RWPE1 (cell line): ENCODE measurements around the gene DNMBP.

Source experiments
- CTCF ChIA-PET: fragments of 350-600 bp; sonication (Branson Sonifier 250); formaldehyde crosslinking; extraction: SDS; loops from one replicate; lab custom pipeline; 2021; lab: Yijun Ruan, JAX
- POLR2A ChIA-PET: fragments of 400-600 bp; formaldehyde crosslinking; extraction: SDS; loops from one replicate; lab custom pipeline; 2020; ENCODE audit warnings: antibody characterized with exemption; ENCODE audit not compliant: low non-redundant PET; lab: Yijun Ruan, JAX
- DNase-seq: peaks from one replicate; pipeline ENCODE4 v3.0.0; 2012; ENCODE audit warnings: low spot score
- H3K27ac ChIP-seq: fragments of 450-650 bp; 2 replicates; pipeline ENCODE4 v1.5.1; 2017
- CTCF ChIP-seq: fragments of 450-650 bp; conservative IDR thresholded peaks from 2 replicates; pipeline ENCODE4 v1.5.1; 2017; ENCODE audit warnings: low read depth, mild to moderate bottlenecking

Gene DNMBP

GRCh38 chr10:99982728-99983127, 27.0 kb downstream of the DNMBP start:
- no peak for TF ChIP-seq CTCF
- no peak for DNase-seq
- CTCF ChIA-PET: interaction anchor here (0.6 to 0.8 kb wide), 2 partner anchors 76 to 499 kb away, joined by 3 read pairs; no protein-coding TSS in a partner anchor
- peak overlapping the region; percentile 87 for H3K27ac ChIP-seq
- POLR2A ChIA-PET: no interaction called here

DNA sequence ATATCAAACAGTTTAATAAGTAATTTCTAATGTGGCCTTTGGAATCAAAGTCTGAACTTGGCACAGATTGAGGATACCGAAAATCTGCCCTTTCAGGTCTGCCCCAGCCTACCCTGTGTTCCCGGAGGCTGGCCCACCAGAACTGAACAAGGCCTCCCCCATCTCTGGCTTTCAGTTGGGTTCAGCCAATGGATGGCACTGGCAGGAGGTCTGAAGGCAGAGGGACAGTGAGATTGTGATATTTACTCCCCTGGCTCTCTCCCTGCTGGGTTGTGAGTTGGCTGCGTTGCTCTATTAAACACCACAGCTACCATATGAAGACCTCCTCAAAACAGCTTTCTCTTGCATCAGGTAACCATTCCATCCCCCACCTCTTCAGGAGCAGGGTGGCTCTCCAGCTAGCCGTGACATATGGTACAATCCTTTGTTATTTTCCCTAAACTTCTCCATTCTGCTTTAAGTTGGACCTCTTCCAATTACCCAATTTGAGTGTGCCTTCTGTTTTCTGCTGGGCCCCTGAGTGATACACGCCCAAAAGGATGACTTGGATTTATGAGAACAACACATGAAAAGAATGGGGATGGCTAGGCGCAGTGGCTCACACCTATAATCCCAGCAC, 28.1 kb downstream of the DNMBP start:
- POLR2A ChIA-PET: no interaction called here
- CTCF ChIA-PET: no interaction called here
- peak overlapping the region; percentile 87 for H3K27ac ChIP-seq
- TF ChIP-seq CTCF: no peak
- DNase-seq: no peak

DNA sequence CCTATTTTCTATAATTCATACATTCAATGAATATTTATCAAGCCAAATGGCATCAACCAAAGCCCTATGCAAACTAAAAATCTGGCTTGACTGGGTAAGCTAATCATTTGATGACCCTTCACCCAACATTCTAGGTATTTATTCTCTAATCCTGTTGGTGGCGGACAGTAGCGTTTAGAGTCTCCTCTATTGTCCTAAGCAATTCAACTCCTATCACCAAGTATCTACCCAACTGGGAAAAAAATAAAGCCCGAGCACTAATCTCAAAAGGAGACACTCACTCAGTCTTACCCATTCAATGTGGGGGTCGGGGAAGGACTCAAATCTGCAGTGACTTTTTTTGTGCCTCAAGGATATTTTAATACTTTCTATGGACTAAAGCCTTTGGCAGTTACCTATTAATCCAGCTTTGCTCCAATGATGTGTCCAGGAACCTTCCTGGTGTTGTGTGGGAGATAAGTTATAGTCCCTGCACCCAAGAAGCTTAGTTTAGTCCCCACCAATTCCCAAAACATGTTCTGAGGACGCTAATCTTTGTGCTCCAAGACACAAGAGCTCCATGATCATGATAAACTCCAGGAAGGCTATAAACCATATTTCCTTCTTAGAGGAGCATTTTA, 30.6 kb downstream of the DNMBP start:
- ChIA-PET POLR2A (no interaction called here), CTCF (interaction anchor here (0.7 kb wide), 1 partner anchor 43 kb away, joined by 3 read pairs; no protein-coding TSS in a partner anchor)
- peak overlapping the region; percentile 68; the same call in 1 of the 2 replicates for H3K27ac ChIP-seq
- DNase-seq: no peak
- no peak for TF ChIP-seq CTCF

- no peak overlapping the region for H3K27ac ChIP-seq
- POLR2A ChIA-PET: no interaction called here
- CTCF ChIA-PET: interaction anchor here (0.6 to 1.2 kb wide), 4 partner anchors 40 to 72 kb away, joined by 3 read pairs; no protein-coding TSS in a partner anchor
These were observed 31.8 kb downstream of the DNMBP start for GRCh38 chr10:99977916-99978315.

DNA sequence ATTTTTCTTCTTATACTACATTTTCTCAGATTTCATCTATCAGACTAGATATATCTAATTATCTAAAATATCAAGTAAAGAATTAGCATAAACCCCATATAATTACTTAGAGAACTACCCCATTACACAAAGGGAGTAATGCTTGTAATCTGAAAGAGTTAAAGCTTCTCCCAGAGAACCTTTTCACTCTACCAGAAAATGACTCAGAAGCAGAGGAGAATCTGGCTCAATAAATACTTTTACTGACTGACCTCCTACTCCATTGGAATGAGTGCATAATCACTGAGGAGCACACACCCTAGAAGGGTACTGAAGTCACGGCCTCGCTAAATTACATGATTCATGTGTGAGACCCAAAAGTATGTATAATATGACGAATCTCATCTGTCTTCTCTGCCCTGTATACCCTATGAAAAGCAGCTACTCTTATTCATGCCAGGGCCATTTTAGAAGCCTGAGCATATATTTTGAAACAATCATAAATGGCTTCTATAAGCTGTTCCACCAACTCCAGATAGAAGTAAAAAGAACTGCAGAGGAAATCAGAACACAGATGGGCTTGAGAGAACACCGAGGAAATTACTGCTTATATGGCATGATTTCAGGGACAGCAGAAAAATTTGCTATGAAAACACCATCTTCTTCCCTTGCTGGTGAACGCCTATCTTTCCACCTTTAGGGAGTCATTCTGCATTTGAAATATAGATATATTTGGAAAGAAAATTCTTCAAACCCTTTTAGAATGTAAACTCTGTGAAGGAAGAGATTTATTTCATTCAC, 32.7 kb downstream of the DNMBP start:
- CTCF ChIA-PET: interaction anchor here (0.6 to 1.2 kb wide), 4 partner anchors 41 to 71 kb away, joined by 3 to 4 read pairs (median 3); no protein-coding TSS in a partner anchor
- DNase-seq: peak; percentile 97
- TF ChIP-seq CTCF: no peak
- POLR2A ChIA-PET: no interaction called here
- H3K27ac ChIP-seq: no peak overlapping the region

More at GRCh38 chr10:99977916-99978315, 31.8 kb downstream of the DNMBP start:
- DNase-seq: no peak
- TF ChIP-seq CTCF: no peak

DNA sequence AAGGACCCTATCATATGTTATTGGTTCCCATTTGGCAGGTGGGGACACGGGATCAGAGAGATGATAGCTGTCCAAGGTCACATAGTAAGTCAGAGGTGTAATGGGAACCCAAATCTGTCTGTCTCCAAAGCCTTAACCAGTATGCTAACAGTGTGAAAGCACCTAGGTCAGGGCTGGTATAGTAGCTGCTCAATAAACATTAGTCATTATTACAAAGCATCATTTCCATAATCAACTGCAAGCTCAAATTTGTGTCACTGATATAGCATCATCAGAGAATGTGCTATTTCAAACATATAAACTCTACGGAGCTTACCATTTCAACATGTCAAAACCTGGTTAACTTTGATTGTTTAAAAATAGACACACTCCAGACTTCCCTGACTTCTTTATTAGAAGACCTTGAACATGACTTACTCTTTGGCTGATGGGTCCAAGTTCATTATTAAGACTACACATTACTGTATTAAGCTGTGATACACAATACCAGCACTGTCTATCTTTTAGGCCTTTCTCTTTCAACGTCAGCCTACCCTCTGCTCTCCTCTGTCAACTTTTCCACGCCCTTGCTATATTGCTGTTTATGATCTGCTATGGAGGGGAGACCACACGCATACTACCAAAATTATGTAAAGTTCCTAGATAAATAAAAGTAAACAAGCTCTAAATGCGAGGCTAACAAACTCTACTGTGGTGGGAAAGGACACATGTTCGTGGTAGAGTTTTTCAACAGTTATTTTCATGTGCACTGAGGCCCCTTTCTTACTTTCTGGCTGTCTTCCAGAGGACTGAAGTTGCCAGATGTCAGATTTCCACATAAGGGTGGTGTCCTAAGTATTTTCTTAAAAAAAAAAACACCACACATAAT, 33.6 kb downstream of the DNMBP start:
- CTCF ChIA-PET: interaction anchor here (0.6 kb wide), 1 partner anchor 68 kb away, joined by 4 read pairs; no protein-coding TSS in a partner anchor
- POLR2A ChIA-PET: no interaction called here
- no peak for DNase-seq
- no peak overlapping the region for H3K27ac ChIP-seq
- TF ChIP-seq CTCF: no peak
